Activated CD8-positive, alpha-beta memory T cell treated with anti-CD3 and anti-CD28 coated beads, Interleukin-2, amount 50 U/mL, for 24 hours (primary cell): ENCODE measurements around the gene CRIP3.
"Not testable (repeated sequence)": the region's sequence is repeated elsewhere in the genome, so short reads cannot be mapped to it uniquely, and the experiment has no call there.

ENCODE experiments used
- DNase-seq: peaks from one replicate; pipeline ENCODE4 v3.0.0-alpha.2; 2020; ENCODE audit errors: extremely low read depth

CRIP3 gene

GRCh38 chr6:43306086-43306485, 2.5 kb downstream of the CRIP3 start:
- no peak for DNase-seq

GRCh38 chr6:43304882-43305281, 3.7 kb downstream of the CRIP3 start:
- no peak for DNase-seq

DNA sequence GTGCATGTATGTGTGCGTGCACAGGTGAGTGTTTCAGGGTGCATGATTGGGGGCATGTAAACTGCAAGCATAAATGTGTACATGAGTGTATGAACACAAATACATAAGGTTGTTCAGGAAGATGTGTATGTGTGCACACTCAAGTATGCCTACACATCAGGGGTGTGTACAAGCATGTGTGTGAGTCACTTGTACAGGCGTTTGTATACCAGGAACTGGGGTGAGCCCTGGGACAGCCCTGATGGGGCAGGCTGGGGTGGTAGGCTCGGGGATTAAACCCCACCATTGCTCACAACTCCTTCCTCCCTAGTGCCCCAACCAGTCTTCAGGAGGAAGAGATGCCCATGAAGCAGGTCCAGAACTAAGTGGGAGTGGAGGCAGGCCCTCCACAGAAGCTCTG, 4.3 kb downstream of the CRIP3 start:
- DNase-seq = no peak

DNA sequence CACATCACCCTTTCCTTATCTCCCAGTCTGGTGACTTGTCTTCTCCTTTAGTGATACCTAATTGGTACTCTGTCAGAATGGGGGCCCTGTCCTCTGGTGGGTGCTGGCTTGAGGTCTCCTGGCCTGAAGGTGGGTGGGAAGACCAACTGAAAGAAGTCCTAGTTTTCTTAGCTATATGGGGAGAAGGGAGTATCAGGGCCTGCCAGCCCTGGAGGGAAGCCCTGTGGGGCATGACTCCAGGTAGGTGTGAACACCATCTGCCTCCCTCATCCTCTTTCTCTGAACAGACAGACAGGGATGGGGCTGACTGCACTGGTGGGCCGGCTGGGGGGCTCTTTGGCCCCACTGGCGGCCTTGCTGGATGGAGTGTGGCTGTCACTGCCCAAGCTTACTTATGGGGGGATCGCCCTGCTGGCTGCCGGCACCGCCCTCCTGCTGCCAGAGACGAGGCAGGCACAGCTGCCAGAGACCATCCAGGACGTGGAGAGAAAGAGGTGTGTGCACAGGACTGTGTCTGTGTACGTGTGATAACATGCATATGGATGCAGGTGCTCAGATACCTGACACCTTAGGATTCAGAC, 4.8 kb downstream of the CRIP3 start:
- no peak for DNase-seq

DNA sequence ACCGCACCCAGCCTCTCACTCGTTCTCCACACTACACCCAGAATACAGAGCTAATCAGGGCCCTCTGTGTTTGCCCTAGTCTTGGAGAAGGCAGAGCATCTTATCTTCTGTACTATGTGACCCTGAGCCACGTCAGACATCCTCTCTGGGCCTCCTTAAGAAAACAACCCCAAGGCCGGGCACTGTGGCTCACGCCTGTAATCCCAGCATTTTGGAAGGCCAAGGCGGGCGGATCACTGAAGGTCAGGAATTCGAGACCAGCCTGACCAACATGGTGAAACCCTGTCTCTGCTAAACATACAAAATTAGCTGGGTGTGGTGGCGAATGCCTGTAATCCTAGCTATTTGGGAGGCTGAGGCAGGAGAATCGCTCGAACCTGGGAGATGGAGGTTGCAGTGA, 5.6 kb downstream of the CRIP3 start:
- not testable (repeated sequence) for DNase-seq

DNA sequence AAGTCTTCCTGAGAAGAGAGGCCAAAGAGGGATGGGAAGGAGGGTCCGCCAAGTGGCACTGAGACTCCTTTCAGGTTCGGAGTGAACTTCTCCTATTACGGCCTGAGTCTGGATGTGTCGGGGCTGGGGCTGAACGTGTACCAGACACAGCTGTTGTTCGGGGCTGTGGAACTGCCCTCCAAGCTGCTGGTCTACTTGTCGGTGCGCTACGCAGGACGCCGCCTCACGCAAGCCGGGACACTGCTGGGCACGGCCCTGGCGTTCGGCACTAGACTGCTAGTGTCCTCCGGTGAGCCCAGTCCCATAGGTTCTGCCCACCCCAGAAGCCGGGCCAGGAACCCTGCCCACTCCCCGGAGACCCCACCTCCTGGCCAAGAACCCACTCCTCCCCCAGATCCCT, 6.5 kb downstream of the CRIP3 start:
- no peak for DNase-seq

GRCh38 chr6:43301081-43301870, 7.3 kb downstream of the CRIP3 start:
- DNase-seq = no peak

DNA sequence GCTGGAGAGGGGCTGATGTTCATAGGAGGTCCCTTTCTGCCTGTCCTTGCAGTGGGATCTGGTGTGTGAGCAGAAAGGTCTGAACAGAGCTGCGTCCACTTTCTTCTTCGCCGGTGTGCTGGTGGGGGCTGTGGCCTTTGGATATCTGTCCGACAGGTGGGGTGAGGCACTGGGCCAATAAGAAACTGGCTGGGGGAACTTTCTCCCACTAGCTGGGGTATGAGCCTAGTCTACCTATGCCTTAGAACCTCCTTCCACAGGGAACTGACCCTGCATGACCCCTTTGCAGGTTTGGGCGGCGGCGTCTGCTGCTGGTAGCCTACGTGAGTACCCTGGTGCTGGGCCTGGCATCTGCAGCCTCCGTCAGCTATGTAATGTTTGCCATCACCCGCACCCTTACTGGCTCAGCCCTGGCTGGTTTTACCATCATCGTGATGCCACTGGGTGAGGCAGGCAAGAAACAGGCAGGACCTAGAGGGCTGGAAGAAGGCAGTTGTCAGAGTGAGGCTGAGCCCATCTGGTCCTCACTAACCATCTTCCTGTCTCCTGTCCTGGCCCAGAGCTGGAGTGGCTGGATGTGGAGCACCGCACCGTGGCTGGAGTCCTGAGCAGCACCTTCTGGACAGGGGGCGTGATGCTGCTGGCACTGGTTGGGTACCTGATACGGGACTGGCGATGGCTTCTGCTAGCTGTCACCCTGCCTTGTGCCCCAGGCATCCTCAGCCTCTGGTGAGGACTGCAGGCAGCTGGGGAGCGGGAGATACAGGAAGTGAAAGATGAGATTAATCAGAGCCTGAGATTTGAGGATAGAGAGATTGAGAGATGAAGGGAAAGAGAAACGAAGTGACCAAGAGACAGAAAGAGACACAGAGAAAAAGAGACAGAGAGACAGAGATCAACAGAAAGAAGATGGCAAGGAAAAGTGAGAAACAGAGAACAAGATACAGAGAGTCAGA, 9.0 kb downstream of the CRIP3 start:
- no peak for DNase-seq

DNA sequence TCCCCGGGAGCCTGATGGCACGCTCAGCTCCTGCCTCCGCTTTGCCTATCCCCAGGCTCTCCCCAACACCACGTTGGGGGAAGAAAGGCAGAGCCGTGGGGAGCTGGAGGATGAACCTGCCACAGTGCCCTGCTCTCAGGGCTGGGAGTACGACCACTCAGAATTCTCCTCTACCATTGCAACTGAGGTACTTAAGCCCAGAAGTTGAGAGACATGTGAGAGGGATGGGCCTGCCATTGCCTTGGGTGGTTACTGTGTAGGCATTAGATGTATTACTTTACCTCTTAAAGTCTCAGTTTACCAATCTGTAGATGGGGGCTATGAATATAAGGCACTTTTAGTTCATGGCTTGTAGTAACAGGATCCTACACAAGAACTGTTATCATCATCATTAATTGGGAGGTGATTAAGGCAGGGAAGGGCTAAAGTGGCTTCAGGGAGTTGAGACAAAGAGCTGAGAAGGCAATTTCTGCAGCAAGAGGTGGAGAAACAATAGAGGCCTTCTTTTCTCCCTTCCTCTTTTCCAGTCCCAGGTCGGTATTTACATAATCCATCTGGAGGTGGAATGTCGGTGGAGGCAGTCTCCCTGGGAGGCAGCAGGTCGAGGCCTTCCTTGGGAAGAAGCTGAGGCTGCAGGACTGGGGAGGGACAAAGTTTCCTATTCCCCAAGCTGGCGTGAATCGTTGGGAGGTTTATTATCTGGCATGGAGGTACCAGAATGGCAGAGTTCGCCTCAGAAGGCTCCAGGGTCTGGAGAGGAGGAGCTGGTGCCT, 9.9 kb downstream of the CRIP3 start:
- no peak for DNase-seq

- no peak for DNase-seq
Observed at GRCh38 chr6:43297644-43298564, 10.7 kb downstream of the CRIP3 start, which contains the start of gene SLC22A7. TSS of gene SLC22A7 (plus strand) at chr6:43298260. CDS start at chr6:43298359, 99 bp downstream.

DNA sequence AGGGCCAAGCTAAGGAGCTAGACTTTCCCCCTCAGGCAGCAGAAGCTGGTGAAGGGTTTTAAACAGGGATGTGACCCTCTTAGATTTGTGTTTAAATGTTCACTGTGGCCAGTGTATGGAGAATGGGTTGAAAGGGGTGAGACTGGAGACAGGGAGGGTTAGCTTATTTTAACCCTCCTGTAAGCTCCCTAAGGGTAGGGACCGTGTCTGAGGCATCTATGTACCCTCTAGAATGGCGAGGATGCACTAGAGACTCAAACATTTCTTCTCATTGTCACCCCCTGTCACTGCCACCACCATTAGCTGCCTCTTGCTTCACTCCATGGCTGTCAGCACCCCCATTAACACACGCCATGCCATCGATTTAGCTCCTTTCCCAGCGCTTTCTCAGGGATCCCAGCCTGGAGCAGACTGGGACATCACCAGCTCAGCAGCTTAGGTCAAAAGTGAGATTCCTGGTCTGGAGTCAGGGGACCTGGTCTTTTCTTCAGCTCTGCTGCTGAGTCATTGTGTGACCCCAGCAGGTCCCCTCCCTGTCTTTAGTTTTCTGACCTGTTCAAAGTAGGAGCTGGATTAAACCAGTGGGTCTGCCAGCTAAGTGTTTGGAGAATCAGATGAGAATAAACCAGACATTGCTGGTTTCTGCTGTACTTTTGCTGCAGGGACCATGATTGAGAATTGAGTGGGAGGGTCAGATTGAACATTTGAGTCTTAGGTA, 11.7 kb downstream of the CRIP3 start:
- no peak for DNase-seq

DNA sequence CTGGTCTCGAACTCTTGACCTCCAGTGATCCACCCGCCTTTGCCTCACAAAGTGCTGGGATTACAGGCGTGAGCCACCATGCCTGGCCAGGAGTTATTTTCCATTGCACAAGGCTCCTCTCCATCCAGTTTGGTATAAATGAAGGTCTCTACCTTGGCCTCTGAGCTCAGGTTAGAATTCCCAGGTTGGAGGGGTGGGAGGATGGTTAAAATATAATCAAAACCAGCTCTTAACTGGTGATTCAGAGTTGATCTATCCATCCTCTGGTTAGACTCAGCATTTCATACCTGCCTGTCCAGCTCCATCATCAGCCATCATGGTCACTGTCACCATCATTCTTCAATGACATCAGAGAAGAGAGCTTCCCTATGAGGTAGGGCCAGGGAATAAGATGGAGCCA, 13.2 kb downstream of the CRIP3 start:
- no peak for DNase-seq

GRCh38 chr6:43294536-43294935, 14.1 kb downstream of the CRIP3 start:
- DNase-seq = no peak

DNA sequence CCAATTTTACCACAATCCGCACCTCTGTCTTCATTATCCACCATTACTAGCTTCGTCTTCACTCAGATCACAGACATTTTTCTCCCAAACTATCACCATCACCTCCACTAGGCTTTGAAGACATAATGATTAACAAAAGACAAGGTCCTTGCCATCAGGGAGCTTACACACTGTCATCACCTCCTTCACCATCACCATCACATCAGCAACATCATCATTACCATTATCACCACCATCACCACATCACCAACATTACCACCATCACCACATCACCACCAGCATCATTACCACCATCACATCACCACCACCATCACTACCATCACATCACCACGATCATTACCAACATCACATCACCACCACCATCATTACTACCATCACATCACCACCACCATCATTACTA, 14.9 kb downstream of the CRIP3 start:
- DNase-seq = no peak

GRCh38 chr6:43292763-43293318, 15.8 kb downstream of the CRIP3 start:
- no peak for DNase-seq

GRCh38 chr6:43292341-43292740, 16.3 kb downstream of the CRIP3 start:
- DNase-seq = no peak

GRCh38 chr6:43291708-43292107, 16.9 kb downstream of the CRIP3 start:
- DNase-seq = no peak

DNA sequence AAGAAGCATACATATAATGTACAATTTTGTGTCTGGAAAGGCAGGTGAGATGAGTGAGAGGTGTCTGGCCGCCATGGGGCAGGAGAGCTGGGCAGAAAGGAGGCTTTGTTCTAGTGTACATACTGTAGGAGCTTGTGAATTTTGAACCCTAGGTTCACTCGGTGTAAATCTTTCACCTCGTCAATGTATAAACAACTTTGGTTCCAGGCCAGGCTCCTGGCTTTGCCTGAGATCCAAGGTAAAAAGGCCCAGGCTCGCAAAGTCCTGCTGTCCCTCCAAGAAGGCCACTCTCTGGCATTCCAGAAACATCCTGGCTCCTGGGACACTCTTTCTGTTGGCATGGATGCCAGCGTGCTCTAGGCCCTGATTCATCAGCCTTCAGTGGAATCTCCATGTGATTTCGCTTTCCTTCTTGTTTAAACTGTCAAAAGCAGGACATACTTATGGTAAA, 17.7 kb downstream of the CRIP3 start:
- no peak for DNase-seq

DNA sequence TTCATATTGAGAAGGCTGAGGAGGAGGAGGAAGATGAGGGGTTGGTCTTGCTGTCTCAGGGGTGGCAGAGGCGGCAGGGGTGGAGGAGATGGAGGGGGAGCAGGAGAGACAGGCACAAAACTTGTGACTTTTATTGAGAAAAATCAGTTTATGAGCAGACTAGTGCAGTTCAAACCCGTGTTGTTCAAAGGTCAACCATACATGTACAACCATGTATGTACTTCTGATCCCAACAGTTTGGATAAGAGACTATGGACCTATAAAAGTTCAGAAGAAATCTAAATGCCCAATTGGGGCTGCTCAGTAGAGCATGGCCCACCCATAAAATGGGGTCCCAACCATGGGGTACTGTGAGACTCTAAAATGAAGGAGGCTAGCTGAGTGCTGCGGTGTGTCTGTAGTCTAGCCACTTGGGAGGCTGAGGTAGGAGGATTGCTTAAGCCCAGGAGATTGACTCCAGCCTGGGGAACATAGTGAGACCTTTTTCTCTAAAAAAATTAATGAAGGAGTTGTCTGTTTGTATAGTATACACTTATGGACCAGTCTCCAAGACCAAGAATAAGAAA, 18.2 kb downstream of the CRIP3 start:
- no peak for DNase-seq
